Colonic mucosa (tissue), 4 donors: Measurements from ENCODE around the gene MOCOS. TPM values are rescaled to one million over a fixed set of nuclear protein-coding genes. Genes with fewer than 3 reads are reported as not detected.
"Not testable (repeated sequence)": the region's sequence is repeated elsewhere in the genome, so short reads cannot be mapped to it uniquely, and the experiment has no call there.

Experiments used
- DNase-seq: peaks from one replicate; pipeline ENCODE4 v3.0.0-alpha.2; 2020
- H3K27ac ChIP-seq: fragments of 200-600 bp; one replicate; pipeline ENCODE4 v1.8.0; 2021
- H3K27me3 ChIP-seq: fragments of 200-600 bp; one replicate; pipeline ENCODE4 v1.8.0; 2021
- H3K36me3 ChIP-seq: fragments of 200-600 bp; one replicate; pipeline ENCODE4 v1.8.0; 2021
- H3K4me1 ChIP-seq: fragments of 200-600 bp; one replicate; pipeline ENCODE4 v1.8.0; 2021; ENCODE audit warnings: mild to moderate bottlenecking
- H3K4me3 ChIP-seq: fragments of 200-600 bp; one replicate; pipeline ENCODE4 v1.8.0; 2021
- H3K9ac ChIP-seq, 2 donors: one replicate each; pipeline ENCODE4 v1.7.0; 2013; ENCODE audit warnings: control low read depth in 2 of 2, low read depth in 2 of 2, low read length in 2 of 2
- H3K9me3 ChIP-seq: fragments of 200-600 bp; one replicate; pipeline ENCODE4 v1.8.0; 2021
- intact Hi-C: fragments of 100-400 bp; cut with DNase I; formaldehyde crosslinking; loops from one replicate; pipeline ENCODE4 v1.14.1; 2022
- total RNA-seq, 2 donors: library from RNA; stranded (reverse); fragmentation: NEBNext Ultra II Directional in 1 of 2; extraction: Animal tissue kit (Norgen Biotek cat#: 25700) in 1 of 2; gene quantifications; one replicate each; pipeline ENCODE4 v1.2.1, GENCODE V29; 2021
- TF ChIP-seq, protein P1 (sequence below): fragments of 200-600 bp; IDR thresholded peaks from one replicate; pipeline ENCODE4 v1.8.0; 2022; ENCODE audit warnings: antibody characterized with exemption, mild to moderate bottlenecking
- donor health status: healthy.
- donor health status: DM: no; HTN: no; CAD: no.
- donor health status: DM: no; HTN: no; CAD: no.

Gene MOCOS
- total RNA-seq, 2 donors from 2014 or later, result 6.8 to 10.0 TPM

DNA sequence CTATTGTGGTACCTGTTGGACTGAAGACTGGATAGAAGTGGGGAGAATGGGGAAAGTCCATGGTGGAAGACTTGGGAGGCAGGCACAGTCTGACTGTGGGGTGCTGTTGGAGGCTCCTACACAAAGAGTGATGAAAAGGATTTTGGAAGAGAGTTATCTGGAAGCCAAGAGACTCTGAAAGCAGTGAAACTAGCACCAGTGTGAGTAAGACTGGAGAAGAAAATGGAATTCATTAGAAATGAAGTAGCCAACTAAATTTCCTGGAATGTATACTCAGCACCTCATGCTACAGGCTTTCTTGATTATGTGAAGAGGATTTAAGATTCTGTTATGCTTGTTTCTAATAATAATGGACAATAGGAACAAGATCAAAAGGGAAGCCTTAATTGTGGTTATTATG is 29.9 kb upstream of the MOCOS start:
- TF ChIP-seq, protein P1, sequence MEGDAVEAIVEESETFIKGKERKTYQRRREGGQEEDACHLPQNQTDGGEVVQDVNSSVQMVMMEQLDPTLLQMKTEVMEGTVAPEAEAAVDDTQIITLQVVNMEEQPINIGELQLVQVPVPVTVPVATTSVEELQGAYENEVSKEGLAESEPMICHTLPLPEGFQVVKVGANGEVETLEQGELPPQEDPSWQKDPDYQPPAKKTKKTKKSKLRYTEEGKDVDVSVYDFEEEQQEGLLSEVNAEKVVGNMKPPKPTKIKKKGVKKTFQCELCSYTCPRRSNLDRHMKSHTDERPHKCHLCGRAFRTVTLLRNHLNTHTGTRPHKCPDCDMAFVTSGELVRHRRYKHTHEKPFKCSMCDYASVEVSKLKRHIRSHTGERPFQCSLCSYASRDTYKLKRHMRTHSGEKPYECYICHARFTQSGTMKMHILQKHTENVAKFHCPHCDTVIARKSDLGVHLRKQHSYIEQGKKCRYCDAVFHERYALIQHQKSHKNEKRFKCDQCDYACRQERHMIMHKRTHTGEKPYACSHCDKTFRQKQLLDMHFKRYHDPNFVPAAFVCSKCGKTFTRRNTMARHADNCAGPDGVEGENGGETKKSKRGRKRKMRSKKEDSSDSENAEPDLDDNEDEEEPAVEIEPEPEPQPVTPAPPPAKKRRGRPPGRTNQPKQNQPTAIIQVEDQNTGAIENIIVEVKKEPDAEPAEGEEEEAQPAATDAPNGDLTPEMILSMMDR, result no peak
- H3K9ac ChIP-seq, result no peak overlapping the region
- peaks cover 5% of the 10 kb centered on the region for H3K36me3 ChIP-seq

DNA sequence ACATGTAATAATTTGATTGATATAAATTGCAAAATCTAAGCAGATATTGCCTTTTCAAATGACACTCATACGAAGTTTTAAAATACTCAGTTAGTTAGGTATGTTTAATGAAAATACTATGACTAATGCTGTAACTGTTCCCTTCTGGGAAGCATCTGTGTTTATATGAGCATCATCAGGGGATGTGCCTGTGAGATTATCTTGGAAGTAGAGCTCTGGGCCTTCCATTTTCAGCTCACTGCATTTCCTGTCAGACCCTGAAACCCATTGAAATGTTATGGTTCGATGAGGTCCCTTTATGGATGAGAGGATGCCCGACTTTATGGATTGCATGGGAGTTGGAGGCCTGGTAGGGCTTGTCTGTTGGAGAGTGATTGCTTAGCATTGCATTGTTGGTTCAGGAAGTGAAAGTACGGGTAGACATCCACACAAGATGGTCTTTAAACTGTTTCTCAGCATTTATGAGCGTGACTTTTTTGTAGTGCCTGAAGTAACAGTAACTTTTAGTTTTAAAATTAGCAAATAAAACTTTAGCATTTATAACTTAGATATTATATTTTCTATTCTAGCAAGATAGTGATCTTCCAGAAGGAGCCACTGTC is 28.9 kb upstream of the MOCOS start:
- Histone ChIP-seq H3K27me3 (no peaks in the 10 kb centered on the region), H3K27ac (no peak overlapping the region), H3K4me1 (no peaks in the 10 kb centered on the region), H3K4me3 (no peak overlapping the region), H3K9ac (no peak overlapping the region), H3K9me3 (no peaks in the 10 kb centered on the region), H3K36me3 (peaks cover 5% of the 10 kb centered on the region)
- no peak for DNase-seq
- intact Hi-C loops, result no loop called here
- TF ChIP-seq, protein P1, result no peak

More for the DNA sequence above, 29.9 kb upstream of the MOCOS start:
- no peaks in the 10 kb centered on the region for H3K4me1 ChIP-seq
- H3K9me3 ChIP-seq, result no peaks in the 10 kb centered on the region
- no peak for DNase-seq
- no peak overlapping the region for H3K27ac ChIP-seq
- no peaks in the 10 kb centered on the region for H3K27me3 ChIP-seq
- intact Hi-C loops, result no loop called here
- no peak overlapping the region for H3K4me3 ChIP-seq

DNA sequence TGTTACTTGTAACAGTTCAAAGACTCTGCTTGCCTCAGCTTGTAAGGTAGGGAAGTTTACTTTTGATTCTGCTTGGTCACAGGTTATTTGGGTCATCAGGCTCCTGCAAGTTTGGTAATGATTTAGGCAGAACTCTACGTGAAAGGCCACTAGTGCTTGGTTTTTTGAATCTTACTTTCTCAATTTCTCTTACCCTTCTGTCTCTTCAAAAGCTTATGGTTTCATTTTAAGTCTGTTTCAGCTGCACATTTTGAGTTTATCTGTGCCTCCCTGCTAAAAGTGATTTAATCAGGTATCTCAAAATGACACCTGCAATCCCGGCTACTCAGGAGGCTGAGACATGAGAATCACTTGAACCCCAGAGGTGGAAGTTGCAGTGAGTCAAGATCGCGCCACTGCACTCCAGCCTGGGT is 26.3 kb upstream of the MOCOS start:
- no peaks in the 10 kb centered on the region for H3K9me3 ChIP-seq
- peaks cover 5% of the 10 kb centered on the region for H3K36me3 ChIP-seq
- TF ChIP-seq, protein P1, result no peak
- no peak for DNase-seq
- H3K27ac ChIP-seq, result no peak overlapping the region
- no peak overlapping the region for H3K4me3 ChIP-seq
- no peak overlapping the region for H3K9ac ChIP-seq
- intact Hi-C loops, result no loop called here
- H3K4me1 ChIP-seq, result no peaks in the 10 kb centered on the region
- no peaks in the 10 kb centered on the region for H3K27me3 ChIP-seq

DNA sequence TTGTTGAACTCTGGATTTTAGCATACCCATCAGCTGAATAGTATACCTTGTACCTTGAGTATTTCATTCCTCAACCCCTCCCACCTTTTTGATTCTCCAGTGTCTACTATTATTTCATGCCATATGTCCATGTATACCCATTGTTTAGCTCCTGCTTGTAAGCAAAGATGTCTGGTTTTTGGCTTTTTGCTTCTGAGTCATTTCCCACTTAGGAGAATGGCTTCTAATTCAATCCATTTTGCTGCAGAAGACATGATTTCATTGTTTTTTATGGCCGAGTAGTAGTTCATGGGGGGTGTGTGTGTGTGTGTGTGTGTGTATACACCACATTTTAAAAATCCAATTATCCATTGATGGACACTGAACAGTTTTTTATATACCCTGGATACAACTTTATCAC is 24.3 kb upstream of the MOCOS start:
- TF ChIP-seq, protein P1, result no peak
- DNase-seq, result no peak
- intact Hi-C loops, result no loop called here
- Histone ChIP-seq H3K4me1 (no peaks in the 10 kb centered on the region), H3K36me3 (peaks cover 5% of the 10 kb centered on the region), H3K27ac (no peak overlapping the region), H3K9me3 (no peaks in the 10 kb centered on the region), H3K4me3 (no peak overlapping the region), H3K27me3 (no peaks in the 10 kb centered on the region), H3K9ac (no peak overlapping the region)

DNA sequence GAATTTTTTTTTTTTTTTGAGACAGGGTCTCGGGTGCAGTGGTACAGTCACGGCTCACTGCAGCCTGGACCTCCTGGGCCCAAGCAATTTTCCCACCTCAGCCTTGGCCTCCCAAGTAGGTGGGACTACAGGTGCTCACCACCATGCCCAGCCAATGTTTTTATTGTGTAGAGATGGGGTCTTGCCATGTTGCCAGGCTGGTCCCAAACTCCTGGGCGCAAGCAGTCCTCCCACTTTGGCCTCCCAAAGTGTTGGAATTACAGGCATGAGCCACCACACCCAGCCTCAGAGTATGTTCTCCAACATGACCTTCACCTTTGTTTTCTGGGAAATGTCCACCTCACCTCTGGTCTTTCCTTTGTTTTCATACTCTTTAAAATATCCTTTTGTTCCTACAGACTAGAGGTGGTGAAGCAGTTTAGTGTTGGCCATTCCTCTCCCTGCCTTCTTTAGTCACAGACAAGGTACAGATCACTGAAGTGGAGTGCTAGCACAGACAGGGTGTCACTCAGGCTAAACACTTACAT is 19.5 kb upstream of the MOCOS start:
- Histone ChIP-seq H3K9me3 (no peaks in the 10 kb centered on the region), H3K27ac (no peak overlapping the region), H3K9ac (no peak overlapping the region), H3K4me1 (no peaks in the 10 kb centered on the region), H3K27me3 (no peaks in the 10 kb centered on the region), H3K4me3 (no peak overlapping the region), H3K36me3 (no peaks in the 10 kb centered on the region)
- TF ChIP-seq, protein P1, result no peak
- intact Hi-C loops, result no loop called here
- no peak for DNase-seq

DNA sequence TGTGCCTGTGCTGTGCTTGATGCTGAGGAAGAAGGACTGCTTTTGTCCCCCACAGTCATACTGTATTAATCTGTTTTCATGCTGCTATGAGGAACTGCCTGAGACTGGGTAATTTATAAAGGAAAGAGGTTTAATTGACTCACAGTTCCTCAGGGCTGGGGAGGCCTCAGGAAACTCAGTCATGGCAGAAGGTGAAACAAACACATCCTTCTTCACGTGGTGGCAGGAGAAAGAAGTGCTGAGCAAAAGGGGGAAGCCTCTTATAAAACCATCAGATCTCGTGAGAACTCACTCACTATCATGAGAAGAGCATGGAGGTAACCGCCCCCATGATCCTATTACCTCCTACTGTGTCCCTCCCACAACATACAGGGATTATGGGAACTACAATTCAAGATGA is 19.0 kb upstream of the MOCOS start:
- DNase-seq, H3K4me1 ChIP-seq, H3K9me3 ChIP-seq, H3K9ac ChIP-seq, H3K36me3 ChIP-seq, H3K27me3 ChIP-seq, intact Hi-C loops, H3K27ac ChIP-seq, H3K4me3 ChIP-seq: not testable (repeated sequence)
